HCT116 (cell line): Measurements from ENCODE around the gene MOSPD2. TPM values are rescaled to one million over a fixed set of nuclear protein-coding genes. Genes with fewer than 3 reads are reported as not detected.

Experiments used
- ATAC-seq: fragments of 200-7000 bp; cut with Tn5 transposase; 2 replicates; pipeline ENCODE4 v1.9.1; 2020; ENCODE audit warnings: mild to moderate bottlenecking, moderate library complexity
- BruUV-seq: library from RNA; stranded (reverse); fragments of 400-500 nt; replicated peaks from 2 replicates; lab custom pipeline; 2021; lab: Mats Ljungman, UMichigan
- CTCF ChIA-PET: fragments of 300-600 bp; sonication (Branson Sonifier 250); formaldehyde crosslinking; loops from one replicate; lab custom pipeline; 2021; ENCODE audit warnings: antibody characterized with exemption; lab: Charles Lee
- POLR2A ChIA-PET: fragments of 300-600, 350-600 bp; sonication (Branson Sonifier 250); formaldehyde crosslinking; loops from one replicate; lab custom pipeline; 2021; ENCODE audit warnings: antibody characterized with exemption; lab: Charles Lee
- RAD21 ChIA-PET, 2 experiments: fragments of 300-600 bp; sonication (Branson Sonifier 250); formaldehyde crosslinking; loops; one replicate each; lab custom pipeline; 2023; ENCODE audit warnings: low total read pairs in 2 of 2; ENCODE audit not compliant: uncharacterized antibody in 2 of 2, unreplicated experiment in 2 of 2, low non-redundant PET in 1 of 2; lab: Charles Lee
- DNase-seq: peaks from one replicate; pipeline ENCODE4 v3.0.0-alpha.2; 2010; ENCODE audit warnings: low read depth, low spot score
- H2AFZ ChIP-seq: fragments of 200-600 bp; shearing (Covaris generic), sonication (generic); 2 replicates; pipeline ENCODE4 v1.6.1; 2017; ENCODE audit warnings: low read depth, mixed run types, mixed read lengths, antibody characterized with exemption, low read length; ENCODE audit not compliant: poor library complexity, severe bottlenecking
- H3K27ac ChIP-seq: 2 replicates; pipeline ENCODE4 v1.5.1; 2012; ENCODE audit warnings: low read depth, low read length
- H3K27me3 ChIP-seq: fragments of 200-600 bp; sonication (generic); 2 replicates; pipeline ENCODE4 v1.6.1; 2016; ENCODE audit warnings: mixed run types, low read length, mixed read lengths; ENCODE audit not compliant: insufficient read depth
- H3K36me3 ChIP-seq, 2 experiments: fragments of 200-500 bp in 1 of 2; fragments of 200-600 bp in 1 of 2; sonication (Bioruptor generic) in 1 of 2; sonication (generic) in 1 of 2; 2 replicates each; pipeline versions ENCODE4 v1.5.1 to v1.6.1; 2014 to 2016; ENCODE audit warnings: low read length in 2 of 2, inconsistent platforms in 1 of 2, mixed read lengths in 1 of 2, mixed run types in 1 of 2; ENCODE audit not compliant: insufficient read depth in 2 of 2, control insufficient read depth in 1 of 2
- H3K4me1 ChIP-seq, 2 experiments: fragments of 200-600 bp in 1 of 2; sonication (generic) in 1 of 2; 2 replicates each; pipeline versions ENCODE4 v1.5.1 to v1.6.1; 2012 to 2017; ENCODE audit warnings: low read length in 2 of 2, inconsistent platforms in 1 of 2, mild to moderate bottlenecking in 1 of 2, mixed read lengths in 1 of 2, mixed run types in 1 of 2, moderate library complexity in 1 of 2; ENCODE audit not compliant: insufficient read depth in 2 of 2, control insufficient read depth in 1 of 2
- H3K4me2 ChIP-seq: fragments of 200-600 bp; sonication (generic); 2 replicates; pipeline ENCODE4 v1.6.1; 2017; ENCODE audit warnings: mixed run types, low read length, mixed read lengths
- H3K4me3 ChIP-seq, 2 experiments: fragments of 200-600 bp in 1 of 2; sonication (generic) in 1 of 2; replicated peaks in 1 of 2; 2 replicates each; pipeline ENCODE4 v1.5.1; 2011 to 2016; ENCODE audit warnings: low read length in 2 of 2, control low read depth in 1 of 2, low read depth in 1 of 2, mild to moderate bottlenecking in 1 of 2, mixed read lengths in 1 of 2, mixed run types in 1 of 2
- H3K79me2 ChIP-seq: fragments of 200-600 bp; sonication (generic); 2 replicates; pipeline ENCODE4 v1.6.1; 2017; ENCODE audit warnings: mild to moderate bottlenecking, mixed run types, low read length, moderate library complexity, mixed read lengths; ENCODE audit not compliant: insufficient read depth
- H3K9ac ChIP-seq: fragments of 200-600 bp; sonication (generic); 2 replicates; pipeline ENCODE4 v1.6.1; 2016; ENCODE audit warnings: low read length, mixed read lengths
- H3K9me2 ChIP-seq: fragments of 200-600 bp; sonication (generic), shearing (Covaris generic); 2 replicates; pipeline ENCODE4 v1.6.1; 2017; ENCODE audit warnings: mixed run types, mild to moderate bottlenecking, moderate library complexity; ENCODE audit not compliant: insufficient read depth
- H3K9me3 ChIP-seq, 2 experiments: fragments of 200-500 bp in 1 of 2; fragments of 200-600 bp in 1 of 2; sonication (Bioruptor generic) in 1 of 2; sonication (generic) in 1 of 2; 2 replicates each; pipeline ENCODE4 v1.6.1; 2014 to 2017; ENCODE audit warnings: low read length in 2 of 2, mixed read lengths in 2 of 2, inconsistent platforms in 1 of 2, low read depth in 1 of 2, mild to moderate bottlenecking in 1 of 2, mixed run types in 1 of 2, moderate library complexity in 1 of 2; ENCODE audit not compliant: control insufficient read depth in 1 of 2, insufficient read depth in 1 of 2
- H4K20me1 ChIP-seq: fragments of 200-600 bp; sonication (generic), shearing (Covaris generic); 2 replicates; pipeline ENCODE4 v1.6.1; 2017; ENCODE audit warnings: mixed run types, mild to moderate bottlenecking, moderate library complexity; ENCODE audit not compliant: insufficient read depth
- CBX3 ChIP-seq: IDR thresholded peaks from 2 replicates; pipeline ENCODE4 v1.6.1; 2012; ENCODE audit warnings: low read depth
- EGR1 ChIP-seq: IDR thresholded peaks from 2 replicates; pipeline ENCODE4 v1.6.1; 2012; ENCODE audit warnings: low read depth
- EZH2 ChIP-seq: fragments of 200-600 bp; sonication (generic); IDR thresholded peaks from 2 replicates; pipeline ENCODE4 v1.6.1; 2017; ENCODE audit warnings: antibody characterized with exemption, mixed run types
- FOSL1 ChIP-seq: IDR thresholded peaks from 2 replicates; pipeline ENCODE4 v1.6.1; 2012; ENCODE audit warnings: low read depth
- JUND ChIP-seq: IDR thresholded peaks from 2 replicates; pipeline ENCODE4 v1.6.1; 2012
- POLR2AphosphoS5 ChIP-seq: IDR thresholded peaks from 2 replicates; pipeline ENCODE4 v1.6.1; 2011; ENCODE audit warnings: mild to moderate bottlenecking, low read depth, low read length, moderate library complexity
- RAD21 ChIP-seq: IDR thresholded peaks from 2 replicates; pipeline ENCODE4 v1.6.1; 2012; ENCODE audit warnings: low read depth, mild to moderate bottlenecking
- SP1 ChIP-seq: IDR thresholded peaks from 2 replicates; pipeline ENCODE4 v1.6.1; 2012; ENCODE audit warnings: low read depth
- TCF7L2 ChIP-seq: IDR thresholded peaks from 2 replicates; pipeline ENCODE4 v1.7.0; 2011; ENCODE audit warnings: borderline replicate concordance, inconsistent platforms; ENCODE audit not compliant: insufficient read depth, insufficient read length; ENCODE audit errors: extremely low read depth
- YY1 ChIP-seq: IDR thresholded peaks from 2 replicates; pipeline ENCODE4 v1.6.1; 2011; ENCODE audit warnings: low read length, low read depth, moderate library complexity, mild to moderate bottlenecking; ENCODE audit not compliant: insufficient replicate concordance; ENCODE audit errors: extremely low read depth
- intact Hi-C: fragments of 100-400 bp; cut with micrococcal nuclease; formaldehyde crosslinking; loops from 2 replicates; pipeline ENCODE4 v1.10.0; 2022
- total RNA-seq: library from RNA; stranded (reverse); gene quantifications from one replicate; pipeline ENCODE4 v1.2.1, GENCODE V29; 2021; ENCODE audit not compliant: unreplicated experiment
- TF ChIP-seq, protein P1 (sequence below), 3 experiments: fragments of 200-600 bp in 1 of 3; sonication (generic) in 1 of 3; IDR thresholded peaks in 2 of 3; conservative IDR thresholded peaks in 1 of 3; 2 replicates each; pipeline ENCODE4 v1.5.1; 2012 to 2017; ENCODE audit warnings: low read depth in 2 of 3, low read length in 2 of 3, antibody characterized with exemption in 1 of 3, borderline replicate concordance in 1 of 3, control low read depth in 1 of 3, mild to moderate bottlenecking in 1 of 3, mixed read lengths in 1 of 3, mixed run types in 1 of 3, moderate library complexity in 1 of 3; ENCODE audit not compliant: insufficient read depth in 1 of 3

Gene MOSPD2
- total RNA-seq, 1 experiment from 2014 or later: 8.9 TPM

DNA sequence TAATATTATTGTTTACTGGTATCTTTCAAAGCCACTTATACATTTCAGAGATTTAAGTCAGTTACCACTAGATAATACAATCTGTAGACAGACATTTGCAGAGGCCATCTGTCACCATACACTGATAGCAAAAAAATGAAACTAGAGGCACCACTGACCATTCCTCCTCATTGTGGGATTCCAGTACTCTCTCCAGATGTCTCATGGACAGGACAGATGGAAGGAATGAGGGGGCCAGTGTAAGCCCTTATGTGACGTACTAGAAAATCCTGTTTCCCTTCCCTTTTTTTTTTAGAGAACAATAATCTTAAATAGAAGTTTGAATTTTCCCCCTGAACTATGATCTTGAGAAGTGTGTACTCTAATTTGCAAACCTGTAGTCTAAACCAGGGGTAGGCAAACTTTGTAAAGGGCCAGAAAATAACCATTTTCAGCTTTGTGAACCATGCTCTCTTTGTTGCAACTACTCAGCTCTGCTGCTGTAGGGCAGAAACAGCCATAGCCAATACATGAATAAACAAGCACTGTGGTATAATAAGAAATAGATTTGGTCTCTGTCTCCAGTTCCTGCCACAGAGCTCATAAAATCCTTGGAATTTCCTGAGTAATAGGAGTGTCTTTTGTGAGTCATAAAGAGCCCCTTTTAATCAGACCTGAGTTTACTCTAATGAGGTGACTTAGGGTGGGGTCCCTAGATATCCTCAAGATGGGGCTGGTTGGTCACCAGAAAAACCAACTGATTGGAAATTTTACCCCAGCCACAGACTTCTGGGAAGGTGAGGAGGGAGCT, 90.4 kb downstream of the MOSPD2 start:
- peak overlapping the region; percentile 71 for H2AFZ ChIP-seq
- ChIA-PET POLR2A (no interaction called here), CTCF (no interaction called here), RAD21 (no interaction called here)
- intact Hi-C loops: no loop called here
- ATAC-seq (peak; percentile 87), DNase-seq (peak; percentile 49)
- H4K20me1 ChIP-seq: no peaks in the 10 kb centered on the region
- H3K79me2 ChIP-seq: no peaks in the 10 kb centered on the region
- no peaks in the 10 kb centered on the region for H3K27me3 ChIP-seq
- H3K9ac ChIP-seq: peak overlapping the region; percentile 11; the same call in 1 of the 2 replicates
- H3K4me1 ChIP-seq: peaks cover 14 to 19% of the 10 kb centered on the region in 2 experiments; a peak in 3 of 4 replicates
- no TSS peak for BruUV-seq
- peak overlapping the region; percentile 72 for H3K27ac ChIP-seq
- TF ChIP-seq EZH2 (no peak), EGR1 (no peak), YY1 (no peak), JUND (peak; percentile 68), POLR2AphosphoS5 (no peak), RAD21 (peak; percentile 25; the same call in 1 of the 2 replicates), SP1 (peak; percentile 63), TCF7L2 (peak; percentile 10), CBX3 (no peak), FOSL1 (peak; percentile 68)
- TF ChIP-seq, protein P1, sequence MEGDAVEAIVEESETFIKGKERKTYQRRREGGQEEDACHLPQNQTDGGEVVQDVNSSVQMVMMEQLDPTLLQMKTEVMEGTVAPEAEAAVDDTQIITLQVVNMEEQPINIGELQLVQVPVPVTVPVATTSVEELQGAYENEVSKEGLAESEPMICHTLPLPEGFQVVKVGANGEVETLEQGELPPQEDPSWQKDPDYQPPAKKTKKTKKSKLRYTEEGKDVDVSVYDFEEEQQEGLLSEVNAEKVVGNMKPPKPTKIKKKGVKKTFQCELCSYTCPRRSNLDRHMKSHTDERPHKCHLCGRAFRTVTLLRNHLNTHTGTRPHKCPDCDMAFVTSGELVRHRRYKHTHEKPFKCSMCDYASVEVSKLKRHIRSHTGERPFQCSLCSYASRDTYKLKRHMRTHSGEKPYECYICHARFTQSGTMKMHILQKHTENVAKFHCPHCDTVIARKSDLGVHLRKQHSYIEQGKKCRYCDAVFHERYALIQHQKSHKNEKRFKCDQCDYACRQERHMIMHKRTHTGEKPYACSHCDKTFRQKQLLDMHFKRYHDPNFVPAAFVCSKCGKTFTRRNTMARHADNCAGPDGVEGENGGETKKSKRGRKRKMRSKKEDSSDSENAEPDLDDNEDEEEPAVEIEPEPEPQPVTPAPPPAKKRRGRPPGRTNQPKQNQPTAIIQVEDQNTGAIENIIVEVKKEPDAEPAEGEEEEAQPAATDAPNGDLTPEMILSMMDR (IDR thresholded peaks at IDR 0.05 in 2 of 3, conservative IDR thresholded peaks at IDR 0.05 in 1 of 3; ENCODE audit: borderline replicate concordance in 1 of 3, insufficient read depth in 1 of 3, low read depth in 2 of 3, low read length in 2 of 3): no peak
- peak overlapping the region in 1 of 2 experiments; percentile 38; a peak in 2 of 4 replicates for H3K4me3 ChIP-seq
- no peaks in the 10 kb centered on the region for H3K36me3 ChIP-seq
- H3K9me2 ChIP-seq: no peaks in the 10 kb centered on the region
- H3K9me3 ChIP-seq: no peaks in the 10 kb centered on the region
- H3K4me2 ChIP-seq: peak overlapping the region; percentile 67
